ENCODE data around the gene SPATA6.
"Not testable (repeated sequence)": the region's sequence is repeated elsewhere in the genome, so short reads cannot be mapped to it uniquely, and the experiment has no call there.

SPATA6 gene

GRCh38 chr1:48471691-48472576 lies at the start of gene SPATA6:
TSS of gene SPATA6 (minus strand) at chr1:48472204. CDS start at chr1:48472008, 196 bp downstream.
- no peak for TF ChIP-seq CTCF (IDR thresholded peaks at IDR 0.05; ENCODE audit: extremely low read depth, insufficient read depth, missing control alignments)
- DNase-seq (ENCODE audit: low spot score), result peak; percentile 97
- in situ Hi-C loops (cut with MboI; ENCODE audit: low pct_unique_long_range_greater_than_20kb, low sequenced_read_pairs, unreplicated experiment), result no loop called here

- DNase-seq (ENCODE audit: low spot score); in situ Hi-C loops (cut with MboI; ENCODE audit: low pct_unique_long_range_greater_than_20kb, low sequenced_read_pairs, unreplicated experiment): not testable (repeated sequence)
Measured at GRCh38 chr1:48519896-48520295, 47.9 kb upstream of the SPATA6 start.

GRCh38 chr1:48506870-48507269 lies 34.9 kb upstream of the SPATA6 start:
- in situ Hi-C loops (cut with MboI; ENCODE audit: low pct_unique_long_range_greater_than_20kb, low sequenced_read_pairs, unreplicated experiment), result no loop called here
- no peak for DNase-seq (ENCODE audit: low spot score)
- TF ChIP-seq CTCF (IDR thresholded peaks at IDR 0.05; ENCODE audit: extremely low read depth, insufficient read depth, missing control alignments), result no peak

- TF ChIP-seq CTCF (IDR thresholded peaks at IDR 0.05; ENCODE audit: extremely low read depth, insufficient read depth, missing control alignments), result no peak
- in situ Hi-C loops (cut with MboI; ENCODE audit: low pct_unique_long_range_greater_than_20kb, low sequenced_read_pairs, unreplicated experiment), result no loop called here
- DNase-seq (ENCODE audit: low spot score), result no peak
Measured at GRCh38 chr1:48500541-48501450, 28.8 kb upstream of the SPATA6 start.

- TF ChIP-seq CTCF (IDR thresholded peaks at IDR 0.05; ENCODE audit: extremely low read depth, insufficient read depth, missing control alignments), result no peak
- no peak for DNase-seq (ENCODE audit: low spot score)
- in situ Hi-C loops (cut with MboI; ENCODE audit: low pct_unique_long_range_greater_than_20kb, low sequenced_read_pairs, unreplicated experiment), result no loop called here
Measured at GRCh38 chr1:48499211-48499735, 27.3 kb upstream of the SPATA6 start.

GRCh38 chr1:48498096-48498791 lies 26.2 kb upstream of the SPATA6 start:
- DNase-seq (ENCODE audit: low spot score), result peak; percentile 57
- in situ Hi-C loops (cut with MboI; ENCODE audit: low pct_unique_long_range_greater_than_20kb, low sequenced_read_pairs, unreplicated experiment), result no loop called here
- TF ChIP-seq CTCF (IDR thresholded peaks at IDR 0.05; ENCODE audit: extremely low read depth, insufficient read depth, missing control alignments), result peak; percentile 93
